Loucy (cell line): ENCODE data around the gene RIPOR3.

ENCODE experiments used
- CTCF ChIP-seq: fragments of 200-600 bp; sonication (generic); conservative IDR thresholded peaks from 2 replicates; pipeline ENCODE4 v1.5.1; 2014; ENCODE audit warnings: mild to moderate bottlenecking, antibody characterized with exemption, low read length
- EZH2phosphoT487 ChIP-seq: fragments of 200-600 bp; IDR thresholded peaks from 2 replicates; pipeline ENCODE4 v1.6.1; 2018; ENCODE audit warnings: antibody characterized with exemption, mild to moderate bottlenecking, moderate library complexity, borderline replicate concordance

GRCh38 chr20:50704514-50704913 is 13.2 kb upstream of the RIPOR3 start:
- TF ChIP-seq CTCF (no peak), EZH2phosphoT487 (no peak)
